ENCODE results near the gene MAML3.

DNA sequence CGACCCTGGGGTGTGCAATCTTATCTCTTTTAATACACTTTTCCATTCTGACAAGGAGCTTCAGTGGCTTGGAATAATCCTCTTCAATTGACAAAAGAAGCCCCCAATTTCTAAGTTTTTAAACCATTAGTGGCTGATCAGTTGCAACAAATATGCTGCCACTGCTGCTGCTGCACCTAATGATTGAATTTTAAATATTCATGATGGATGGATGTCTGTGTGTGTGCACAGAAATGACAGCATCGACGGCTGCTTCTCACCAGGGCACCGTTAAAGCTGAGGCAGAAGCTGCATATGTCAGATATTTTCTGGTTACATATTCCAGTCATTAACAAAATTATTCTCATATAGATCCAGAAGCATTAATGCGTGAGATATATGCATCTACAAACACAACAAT lies 306.0 kb downstream of the MAML3 start:
- TF ChIP-seq CTCF (IDR thresholded peaks at IDR 0.05; ENCODE audit: poor library complexity) (no peak), EZH2 (IDR thresholded peaks at IDR 0.05; ENCODE audit: borderline replicate concordance) (no peak)

All from hepatocyte (in vitro differentiated cells).